ENCODE data around the gene CCDC6.

DNA sequence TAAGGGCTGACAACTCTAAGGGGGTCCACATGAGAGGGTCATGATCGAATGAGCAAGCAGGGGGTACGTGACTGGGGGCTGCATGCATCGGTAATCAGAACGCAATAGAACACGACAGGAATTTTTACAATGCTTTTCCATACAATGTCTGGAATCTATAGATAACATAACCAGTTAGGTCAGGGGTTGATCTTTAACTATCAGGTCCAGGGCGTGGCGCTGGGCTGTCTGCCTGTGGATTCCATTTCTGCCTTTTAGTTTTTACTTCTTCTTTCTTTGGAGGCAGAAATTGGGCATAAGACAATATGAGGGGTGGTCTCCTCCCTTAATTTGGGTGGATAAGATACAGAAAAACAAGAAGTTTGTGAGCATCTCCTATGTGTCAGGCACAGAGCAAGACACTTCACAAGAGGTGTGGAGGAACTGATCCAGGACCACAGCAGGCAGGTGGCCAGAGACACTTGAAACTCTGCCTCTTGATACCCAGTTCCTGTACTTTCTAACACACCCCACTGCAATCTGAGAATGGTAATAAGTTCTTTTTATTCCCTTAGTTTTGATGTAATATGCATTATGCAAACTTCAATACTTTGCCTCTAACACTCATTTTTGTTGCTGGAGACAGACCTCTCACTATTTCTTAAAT lies 135.1 kb downstream of the CCDC6 start:
- TF ChIP-seq, protein P1, sequence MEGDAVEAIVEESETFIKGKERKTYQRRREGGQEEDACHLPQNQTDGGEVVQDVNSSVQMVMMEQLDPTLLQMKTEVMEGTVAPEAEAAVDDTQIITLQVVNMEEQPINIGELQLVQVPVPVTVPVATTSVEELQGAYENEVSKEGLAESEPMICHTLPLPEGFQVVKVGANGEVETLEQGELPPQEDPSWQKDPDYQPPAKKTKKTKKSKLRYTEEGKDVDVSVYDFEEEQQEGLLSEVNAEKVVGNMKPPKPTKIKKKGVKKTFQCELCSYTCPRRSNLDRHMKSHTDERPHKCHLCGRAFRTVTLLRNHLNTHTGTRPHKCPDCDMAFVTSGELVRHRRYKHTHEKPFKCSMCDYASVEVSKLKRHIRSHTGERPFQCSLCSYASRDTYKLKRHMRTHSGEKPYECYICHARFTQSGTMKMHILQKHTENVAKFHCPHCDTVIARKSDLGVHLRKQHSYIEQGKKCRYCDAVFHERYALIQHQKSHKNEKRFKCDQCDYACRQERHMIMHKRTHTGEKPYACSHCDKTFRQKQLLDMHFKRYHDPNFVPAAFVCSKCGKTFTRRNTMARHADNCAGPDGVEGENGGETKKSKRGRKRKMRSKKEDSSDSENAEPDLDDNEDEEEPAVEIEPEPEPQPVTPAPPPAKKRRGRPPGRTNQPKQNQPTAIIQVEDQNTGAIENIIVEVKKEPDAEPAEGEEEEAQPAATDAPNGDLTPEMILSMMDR (IDR thresholded peaks at IDR 0.05; ENCODE audit: low read depth, low read length): no peak
- TF ChIP-seq POLR2A (IDR thresholded peaks at IDR 0.05; ENCODE audit: extremely low read depth, insufficient read length) (no peak), MYC (IDR thresholded peaks at IDR 0.05; ENCODE audit: low read depth, low read length) (no peak)
- TF ChIP-seq, protein P2, sequence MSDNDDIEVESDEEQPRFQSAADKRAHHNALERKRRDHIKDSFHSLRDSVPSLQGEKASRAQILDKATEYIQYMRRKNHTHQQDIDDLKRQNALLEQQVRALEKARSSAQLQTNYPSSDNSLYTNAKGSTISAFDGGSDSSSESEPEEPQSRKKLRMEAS (IDR thresholded peaks at IDR 0.05; ENCODE audit: low read depth, low read length): no peak
